Cortex of kidney (tissue), 1 donor: ENCODE measurements around the gene PAK1IP1.
"Not testable (repeated sequence)": the region's sequence is repeated elsewhere in the genome, so short reads cannot be mapped to it uniquely, and the experiment has no call there.

ENCODE experiments used
- DNase-seq: peaks from one replicate; lab custom pipeline; 2025; lab: John Stamatoyannopoulos, UW

Gene PAK1IP1

GRCh38 chr6:10694302-10695085, at the start of gene PAK1IP1, which contains the start of gene C6orf52:
PAK1IP1 (plus strand) TSS chr6:10694972; CDS start chr6:10694986, 14 bp downstream.
C6orf52 (minus strand) TSS chr6:10694616; CDS start chr6:10687550, 7,066 bp downstream.
- no peak for DNase-seq

- no peak for DNase-seq
Measured at GRCh38 chr6:10655508-10656055, 39.2 kb upstream of the PAK1IP1 start.

GRCh38 chr6:10658910-10659698, 35.7 kb upstream of the PAK1IP1 start:
- no peak for DNase-seq

GRCh38 chr6:10659699-10660348, 34.9 kb upstream of the PAK1IP1 start:
- DNase-seq: no peak

GRCh38 chr6:10660431-10661191, 34.2 kb upstream of the PAK1IP1 start:
- not testable (repeated sequence) for DNase-seq

- no peak for DNase-seq
Measured at GRCh38 chr6:10662207-10662606, 32.6 kb upstream of the PAK1IP1 start.

GRCh38 chr6:10662742-10663141, 32.0 kb upstream of the PAK1IP1 start:
- no peak for DNase-seq

- not testable (repeated sequence) for DNase-seq
Measured at GRCh38 chr6:10665595-10665994, 29.2 kb upstream of the PAK1IP1 start.

- no peak for DNase-seq
Measured at GRCh38 chr6:10668126-10668917, 26.4 kb upstream of the PAK1IP1 start.

GRCh38 chr6:10676403-10676802, 18.4 kb upstream of the PAK1IP1 start:
- DNase-seq: no peak

- no peak for DNase-seq
Measured at GRCh38 chr6:10678456-10678855, 16.3 kb upstream of the PAK1IP1 start.

- no peak for DNase-seq
Measured at GRCh38 chr6:10681795-10682194, 13.0 kb upstream of the PAK1IP1 start.

GRCh38 chr6:10682355-10682988, 12.3 kb upstream of the PAK1IP1 start:
- no peak for DNase-seq

GRCh38 chr6:10684618-10685017, 10.2 kb upstream of the PAK1IP1 start:
- DNase-seq: no peak

- no peak for DNase-seq
Measured at GRCh38 chr6:10685092-10685915, 9.5 kb upstream of the PAK1IP1 start.

GRCh38 chr6:10686901-10687300, 7.9 kb upstream of the PAK1IP1 start:
- DNase-seq: no peak

- DNase-seq: no peak
Measured at GRCh38 chr6:10687582-10687981, 7.2 kb upstream of the PAK1IP1 start.

- no peak for DNase-seq
Measured at GRCh38 chr6:10690651-10691445, 3.9 kb upstream of the PAK1IP1 start.
